Right lobe of liver (tissue), 4 donors: Measurements from ENCODE around the gene SERPINB10.

Source experiments
- POLR2A ChIP-seq: fragments of 450-650 bp; IDR thresholded peaks from one replicate; pipeline ENCODE4 v1.6.1; 2017; ENCODE audit warnings: antibody characterized with exemption, mild to moderate bottlenecking
- TF ChIP-seq, protein P1 (sequence below), 4 donors: fragments of 200-600 bp in 3 of 4; fragments of 450-650 bp in 1 of 4; IDR thresholded peaks; one replicate each; pipeline versions ENCODE4 v1.5.1 to v1.8.0; 2016 to 2022; ENCODE audit warnings: antibody characterized with exemption in 4 of 4, mild to moderate bottlenecking in 2 of 4
- donor health status: DM: no; HTN: no; CAD: no.
- donor health status: DM: no; HTN: no; CAD: no.
- donor health status: DM: no; HTN: yes; CAD: no.

GRCh38 chr18:63895190-63895589 lies 12.6 kb upstream of the SERPINB10 start:
- TF ChIP-seq, protein P1, sequence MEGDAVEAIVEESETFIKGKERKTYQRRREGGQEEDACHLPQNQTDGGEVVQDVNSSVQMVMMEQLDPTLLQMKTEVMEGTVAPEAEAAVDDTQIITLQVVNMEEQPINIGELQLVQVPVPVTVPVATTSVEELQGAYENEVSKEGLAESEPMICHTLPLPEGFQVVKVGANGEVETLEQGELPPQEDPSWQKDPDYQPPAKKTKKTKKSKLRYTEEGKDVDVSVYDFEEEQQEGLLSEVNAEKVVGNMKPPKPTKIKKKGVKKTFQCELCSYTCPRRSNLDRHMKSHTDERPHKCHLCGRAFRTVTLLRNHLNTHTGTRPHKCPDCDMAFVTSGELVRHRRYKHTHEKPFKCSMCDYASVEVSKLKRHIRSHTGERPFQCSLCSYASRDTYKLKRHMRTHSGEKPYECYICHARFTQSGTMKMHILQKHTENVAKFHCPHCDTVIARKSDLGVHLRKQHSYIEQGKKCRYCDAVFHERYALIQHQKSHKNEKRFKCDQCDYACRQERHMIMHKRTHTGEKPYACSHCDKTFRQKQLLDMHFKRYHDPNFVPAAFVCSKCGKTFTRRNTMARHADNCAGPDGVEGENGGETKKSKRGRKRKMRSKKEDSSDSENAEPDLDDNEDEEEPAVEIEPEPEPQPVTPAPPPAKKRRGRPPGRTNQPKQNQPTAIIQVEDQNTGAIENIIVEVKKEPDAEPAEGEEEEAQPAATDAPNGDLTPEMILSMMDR (IDR thresholded peaks at IDR 0.05) = no peak
- no peak for TF ChIP-seq POLR2A
